H9 (cell line): Measurements from ENCODE around the gene MGA. TPM values are rescaled to one million over a fixed set of nuclear protein-coding genes. Genes with fewer than 3 reads are reported as not detected.

Experiments
- DNase-seq: peaks from one replicate; pipeline ENCODE4 v3.0.0-alpha.2; 2017
- H2AFZ ChIP-seq: one replicate; pipeline ENCODE4 v1.6.1; 2013; ENCODE audit warnings: mild to moderate bottlenecking, low read length, control low read depth, moderate library complexity
- H2AK5ac ChIP-seq: 2 replicates; pipeline ENCODE4 v1.6.1; 2013; ENCODE audit warnings: low read length, control low read depth, mixed read lengths; ENCODE audit not compliant: insufficient read length
- H2BK120ac ChIP-seq: one replicate; pipeline ENCODE4 v1.6.1; 2013; ENCODE audit warnings: low read depth, mild to moderate bottlenecking, low read length, control low read depth, inconsistent platforms; ENCODE audit not compliant: poor library complexity, severe bottlenecking
- H2BK12ac ChIP-seq: 2 replicates; pipeline ENCODE4 v1.6.1; 2013; ENCODE audit warnings: low read length, control low read depth, mixed read lengths, low read depth; ENCODE audit not compliant: insufficient read length
- H2BK15ac ChIP-seq: 2 replicates; pipeline ENCODE4 v1.6.1; 2013; ENCODE audit warnings: low read depth, low read length, control low read depth
- H2BK20ac ChIP-seq: one replicate; pipeline ENCODE4 v1.6.1; 2013; ENCODE audit warnings: low read depth, mild to moderate bottlenecking, low read length, control low read depth, inconsistent platforms; ENCODE audit not compliant: poor library complexity, severe bottlenecking
- H2BK5ac ChIP-seq: 2 replicates; pipeline ENCODE4 v1.6.1; 2013; ENCODE audit warnings: low read length, control low read depth, mixed read lengths; ENCODE audit not compliant: insufficient read length
- H3K14ac ChIP-seq: 2 replicates; pipeline ENCODE4 v1.6.1; 2013; ENCODE audit warnings: low read length, control low read depth; ENCODE audit not compliant: insufficient read depth
- H3K18ac ChIP-seq: 2 replicates; pipeline ENCODE4 v1.6.1; 2013; ENCODE audit warnings: low read depth, mild to moderate bottlenecking, mixed read lengths, low read length, control low read depth; ENCODE audit not compliant: insufficient read length
- H3K23ac ChIP-seq: 2 replicates; pipeline ENCODE4 v1.6.1; 2013; ENCODE audit warnings: low read length, control low read depth, mixed read lengths, low read depth; ENCODE audit not compliant: insufficient read length
- H3K23me2 ChIP-seq: 2 replicates; pipeline ENCODE4 v1.6.1; 2013; ENCODE audit warnings: low read depth, mild to moderate bottlenecking, mixed read lengths, low read length, control low read depth; ENCODE audit not compliant: insufficient read length, poor library complexity, severe bottlenecking
- H3K27ac ChIP-seq: 2 replicates; pipeline ENCODE4 v1.5.1; 2013; ENCODE audit warnings: low read length, control low read depth, mixed read lengths, low read depth; ENCODE audit not compliant: insufficient read length
- H3K27me3 ChIP-seq: 2 replicates; pipeline ENCODE4 v1.6.1; 2013; ENCODE audit warnings: low read length, control low read depth, inconsistent platforms; ENCODE audit not compliant: insufficient read depth
- H3K4ac ChIP-seq: 2 replicates; pipeline ENCODE4 v1.6.1; 2013; ENCODE audit warnings: low read depth, mild to moderate bottlenecking, control low read depth, inconsistent platforms, low read length, moderate library complexity
- H3K4me1 ChIP-seq: 2 replicates; pipeline ENCODE4 v1.6.1; 2013; ENCODE audit warnings: low read length, control low read depth, inconsistent platforms; ENCODE audit not compliant: insufficient read depth
- H3K4me2 ChIP-seq: 2 replicates; pipeline ENCODE4 v1.6.1; 2013; ENCODE audit warnings: low read length, control low read depth, mixed read lengths; ENCODE audit not compliant: insufficient read length, insufficient read depth
- H3K56ac ChIP-seq: 2 replicates; pipeline ENCODE4 v1.6.1; 2013; ENCODE audit warnings: low read depth, mild to moderate bottlenecking, mixed read lengths, low read length, control low read depth; ENCODE audit not compliant: insufficient read length
- H3K79me1 ChIP-seq: 2 replicates; pipeline ENCODE4 v1.6.1; 2013; ENCODE audit warnings: low read depth, mild to moderate bottlenecking, moderate library complexity, low read length, control low read depth, inconsistent platforms; ENCODE audit not compliant: insufficient read depth, poor library complexity, severe bottlenecking
- H3K79me2 ChIP-seq: 2 replicates; pipeline ENCODE4 v1.6.1; 2013; ENCODE audit warnings: low read length, control low read depth, inconsistent platforms; ENCODE audit not compliant: insufficient read depth
- H3K9ac ChIP-seq: 2 replicates; pipeline ENCODE4 v1.6.1; 2013; ENCODE audit warnings: low read length, control low read depth, mixed read lengths; ENCODE audit not compliant: insufficient read length; ENCODE audit errors: extremely low read depth
- H3K9me3 ChIP-seq: one replicate; pipeline ENCODE4 v1.6.1; 2013; ENCODE audit warnings: low read depth, low read length, inconsistent platforms; ENCODE audit not compliant: control insufficient read depth
- H3T11ph ChIP-seq: one replicate; pipeline ENCODE4 v1.6.1; 2013; ENCODE audit warnings: mild to moderate bottlenecking, low read length, control low read depth, inconsistent platforms
- H4K20me1 ChIP-seq: one replicate; pipeline ENCODE4 v1.6.1; 2013; ENCODE audit not compliant: control insufficient read depth, insufficient read length, insufficient read depth
- H4K5ac ChIP-seq: 2 replicates; pipeline ENCODE4 v1.6.1; 2013; ENCODE audit warnings: low read depth, mild to moderate bottlenecking, mixed read lengths, low read length, control low read depth; ENCODE audit not compliant: insufficient read length
- H4K8ac ChIP-seq: replicated peaks from 2 replicates; pipeline ENCODE4 v1.6.1; 2013; ENCODE audit warnings: low read length, control low read depth, mixed read lengths, low read depth; ENCODE audit not compliant: insufficient read length
- H4K91ac ChIP-seq: 2 replicates; pipeline ENCODE4 v1.6.1; 2013; ENCODE audit warnings: low read depth, mild to moderate bottlenecking, moderate library complexity, mixed read lengths, low read length, control low read depth; ENCODE audit not compliant: insufficient read length
- H3K27ac Mint-ChIP-seq, 3 experiments: 2 replicates in 2 of 3; 3 replicates in 1 of 3; pipeline ENCODE4 v1.8.0; 2020 to 2021; ENCODE audit warnings: mixed read lengths in 3 of 3, mild to moderate bottlenecking in 1 of 3, moderate library complexity in 1 of 3
- H3K27me3 Mint-ChIP-seq: 2 replicates; pipeline ENCODE4 v1.8.0; 2021; ENCODE audit warnings: low read depth, mild to moderate bottlenecking, moderate library complexity, mixed read lengths
- H3K36me3 Mint-ChIP-seq, 3 experiments: 2 replicates in 2 of 3; 3 replicates in 1 of 3; pipeline ENCODE4 v1.8.0; 2020 to 2021; ENCODE audit warnings: low read depth in 3 of 3, mixed read lengths in 3 of 3; ENCODE audit not compliant: insufficient read depth in 1 of 3
- H3K4me1 Mint-ChIP-seq, 2 experiments: 2 replicates each; pipeline ENCODE4 v1.8.0; 2020; ENCODE audit warnings: mixed read lengths in 2 of 2
- H3K4me3 Mint-ChIP-seq, 2 experiments: 2 replicates in 1 of 2; 3 replicates in 1 of 2; pipeline ENCODE4 v1.8.0; 2020 to 2021; ENCODE audit warnings: mild to moderate bottlenecking in 2 of 2, mixed read lengths in 2 of 2, moderate library complexity in 1 of 2
- H3K9me3 Mint-ChIP-seq, 2 experiments: 2 replicates in 1 of 2; 3 replicates in 1 of 2; pipeline ENCODE4 v1.8.0; 2020; ENCODE audit warnings: mild to moderate bottlenecking in 2 of 2, mixed read lengths in 2 of 2, moderate library complexity in 1 of 2
- CTCF ChIP-seq: fragments of 200-600 bp; sonication (generic); conservative IDR thresholded peaks from 3 replicates; pipeline ENCODE4 v1.8.0; 2021; ENCODE audit warnings: antibody characterized with exemption, mild to moderate bottlenecking
- total RNA-seq: library from RNA; stranded (reverse); gene quantifications from 2 replicates; pipeline ENCODE4 v1.2.1, GENCODE V29; 2021

Gene MGA
- total RNA-seq, 1 experiment from 2014 or later, result 62.7 TPM

DNA sequence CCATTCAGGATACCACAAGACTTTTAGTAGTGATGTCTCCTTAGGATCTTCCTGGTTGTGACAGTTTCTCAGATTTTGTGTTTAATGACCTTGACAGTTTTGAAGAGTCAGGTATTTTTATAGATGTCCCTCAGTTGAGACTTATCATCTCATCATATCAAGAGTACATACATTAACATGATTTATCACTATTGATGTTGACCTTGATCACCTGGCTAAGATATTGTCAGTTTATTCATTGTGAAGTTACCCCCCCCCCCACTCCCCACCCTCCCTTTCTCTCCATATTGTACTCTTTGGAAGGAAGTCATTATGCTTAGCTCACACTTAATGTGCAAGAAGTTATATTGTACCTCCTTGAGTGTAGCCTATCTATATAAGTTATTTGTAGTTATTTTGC lies 42.9 kb downstream of the MGA start:
- H3K18ac ChIP-seq, result no peak overlapping the region
- H2BK15ac ChIP-seq, result no peak overlapping the region
- Mint-ChIP-seq H3K27me3 (no peaks in the 10 kb centered on the region), H3K4me1 (no peaks in the 10 kb centered on the region), H3K4me3 (no peak overlapping the region), H3K9me3 (no peaks in the 10 kb centered on the region; a peak in 1 of 5 replicates), H3K36me3 (peaks cover 32 to 46% (median 45%) of the 10 kb centered on the region in 3 experiments), H3K27ac (no peak overlapping the region)
- H3K9ac ChIP-seq, result no peak overlapping the region
- H4K91ac ChIP-seq, result no peak overlapping the region
- H3K56ac ChIP-seq, result no peak overlapping the region
- H3K27ac ChIP-seq, result no peak overlapping the region
- no peak overlapping the region for H2BK120ac ChIP-seq
- H3K79me2 ChIP-seq, result 0 out of 2 replicates have a peak, but pooled peaks cover 1% of the 10 kb centered on the region
- no peaks in the 10 kb centered on the region for H3K4me1 ChIP-seq
- no peaks in the 10 kb centered on the region for H3K9me3 ChIP-seq
- no peak for DNase-seq
- H2BK12ac ChIP-seq, result no peak overlapping the region
- no peaks in the 10 kb centered on the region for H3K27me3 ChIP-seq
- no peaks in the 10 kb centered on the region for H3K23me2 ChIP-seq
- H3K4ac ChIP-seq, result no peak overlapping the region
- no peak overlapping the region for H2AK5ac ChIP-seq
- no peak overlapping the region for H4K5ac ChIP-seq
- no peaks in the 10 kb centered on the region for H4K20me1 ChIP-seq
- H3T11ph ChIP-seq, result no peak overlapping the region
- H2BK5ac ChIP-seq, result no peak overlapping the region
- no peak overlapping the region for H4K8ac ChIP-seq
- no peak overlapping the region for H2AFZ ChIP-seq
- no peak overlapping the region for H3K14ac ChIP-seq
- no peak overlapping the region for H3K4me2 ChIP-seq
- no peak overlapping the region for H3K23ac ChIP-seq
- no peak overlapping the region for H2BK20ac ChIP-seq
- TF ChIP-seq CTCF, result no peak
- H3K79me1 ChIP-seq, result no peaks in the 10 kb centered on the region
